ENCODE measurements around the gene CHL1.

The CHL1 gene

DNA sequence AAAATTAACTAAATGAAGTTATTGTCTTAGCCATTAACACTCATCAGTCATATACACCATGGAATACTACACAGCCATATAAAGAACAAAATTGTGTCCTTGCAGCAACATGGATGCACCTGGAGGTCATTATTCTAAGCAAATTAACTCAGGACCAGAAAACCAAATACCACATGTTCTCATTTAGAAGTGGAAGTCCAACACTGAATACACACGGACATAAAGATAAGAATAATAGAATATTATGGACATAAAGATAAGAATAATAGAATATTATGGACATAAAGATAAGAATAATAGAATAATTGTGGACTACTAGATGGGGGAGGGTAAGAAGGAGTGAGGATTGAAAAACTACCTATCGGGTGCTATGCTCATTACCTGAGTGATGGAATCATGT, 122.3 kb downstream of the CHL1 start:
- H3K27ac ChIP-seq (ENCODE audit: low read length) = no peak overlapping the region
- no peaks in the 10 kb centered on the region for H3K9me3 ChIP-seq (ENCODE audit: insufficient read depth, low read depth, low read length)
- no peaks in the 10 kb centered on the region for H3K27me3 ChIP-seq (ENCODE audit: insufficient read depth, low read length)

DNA sequence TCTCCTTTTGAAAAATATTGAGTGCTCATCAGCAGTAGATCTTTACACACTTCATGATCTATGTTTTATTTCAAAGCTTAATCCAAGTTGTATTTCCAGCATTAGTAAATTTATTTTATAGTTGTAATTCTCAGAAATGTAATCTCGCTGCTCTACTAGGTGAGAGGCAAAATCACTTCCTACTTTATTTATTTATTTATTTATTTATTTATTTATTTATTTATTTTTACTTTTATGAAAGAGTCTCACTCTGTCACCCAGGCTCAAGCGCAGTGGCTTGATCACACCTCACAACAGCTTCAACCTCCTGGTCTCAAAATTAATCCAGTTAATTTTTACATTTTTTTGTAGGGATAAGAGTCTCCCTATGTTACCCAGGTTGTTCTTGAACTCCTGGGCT, 127.9 kb downstream of the CHL1 start:
- Histone ChIP-seq H3K9me3 (ENCODE audit: insufficient read depth, low read depth, low read length) (no peaks in the 10 kb centered on the region), H3K36me3 (ENCODE audit: insufficient read depth, low read depth, low read length) (no peaks in the 10 kb centered on the region), H3K27me3 (ENCODE audit: insufficient read depth, low read length) (no peaks in the 10 kb centered on the region), H3K27ac (ENCODE audit: low read length) (no peak overlapping the region), H3K9ac (ENCODE audit: low read depth, low read length) (no peak overlapping the region), H3K4me3 (ENCODE audit: low read length) (no peak overlapping the region), H3K4me1 (ENCODE audit: insufficient read depth, low read length) (no peaks in the 10 kb centered on the region)

More for the DNA sequence above, 122.3 kb downstream of the CHL1 start:
- H3K9ac ChIP-seq (ENCODE audit: low read depth, low read length) = no peak overlapping the region
- no peaks in the 10 kb centered on the region for H3K4me1 ChIP-seq (ENCODE audit: insufficient read depth, low read length)
- H3K36me3 ChIP-seq (ENCODE audit: insufficient read depth, low read depth, low read length) = no peaks in the 10 kb centered on the region
- no peak overlapping the region for H3K4me3 ChIP-seq (ENCODE audit: low read length)

DNA sequence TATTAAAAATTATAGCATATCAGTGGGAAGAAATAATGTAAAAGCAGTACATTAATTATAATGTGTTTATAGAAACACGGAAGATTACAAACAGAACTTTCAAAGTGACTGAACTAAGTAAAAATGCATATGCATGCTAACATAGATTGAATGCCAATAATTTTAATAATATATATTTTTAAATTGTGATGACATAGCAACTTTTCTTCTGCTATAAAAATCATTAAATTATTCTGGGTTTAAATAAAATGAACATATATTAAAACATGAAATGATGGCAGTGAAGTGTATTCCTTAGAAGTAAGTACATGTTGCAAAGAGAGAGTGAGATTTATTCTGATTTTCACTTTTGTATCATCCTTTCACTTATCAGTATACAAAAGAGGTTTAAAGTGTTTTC, 128.9 kb downstream of the CHL1 start:
- no peak overlapping the region for H3K9ac ChIP-seq (ENCODE audit: low read depth, low read length)
- H3K9me3 ChIP-seq (ENCODE audit: insufficient read depth, low read depth, low read length) = no peaks in the 10 kb centered on the region
- no peak overlapping the region for H3K27ac ChIP-seq (ENCODE audit: low read length)
- H3K36me3 ChIP-seq (ENCODE audit: insufficient read depth, low read depth, low read length) = no peaks in the 10 kb centered on the region
- no peaks in the 10 kb centered on the region for H3K27me3 ChIP-seq (ENCODE audit: insufficient read depth, low read length)
- H3K4me3 ChIP-seq (ENCODE audit: low read length) = no peak overlapping the region
- H3K4me1 ChIP-seq (ENCODE audit: insufficient read depth, low read length) = no peaks in the 10 kb centered on the region

DNA sequence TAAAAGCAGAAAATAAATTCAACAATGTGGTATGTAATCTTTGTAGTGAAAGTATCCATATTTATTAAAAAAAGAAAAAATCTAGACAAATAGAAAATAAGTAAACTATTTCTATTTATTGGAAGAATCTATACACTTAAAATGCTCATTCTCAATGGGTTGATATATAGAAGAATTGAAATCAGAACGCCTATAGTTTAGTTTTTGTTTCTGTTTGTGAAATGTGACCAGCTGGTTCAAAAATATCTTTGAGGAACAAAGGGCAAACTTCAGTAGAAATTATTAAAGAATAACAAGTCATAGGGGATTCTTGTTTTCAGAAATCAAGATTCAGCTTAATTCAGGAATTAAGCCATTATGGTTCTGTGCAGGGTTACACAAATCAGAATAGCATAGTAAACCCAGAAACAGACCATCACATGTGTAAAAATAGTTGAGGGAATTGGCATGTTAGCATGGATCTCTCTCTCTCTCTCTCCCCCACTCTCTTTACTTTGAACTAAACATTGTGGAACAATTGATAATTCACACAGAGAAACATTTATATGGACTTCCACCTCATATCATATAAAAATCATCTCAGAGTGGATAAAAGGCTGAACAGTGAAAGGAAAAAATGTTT, 134.0 kb downstream of the CHL1 start:
- Histone ChIP-seq H3K9ac (ENCODE audit: low read depth, low read length) (no peak overlapping the region), H3K27me3 (ENCODE audit: insufficient read depth, low read length) (no peaks in the 10 kb centered on the region), H3K4me1 (ENCODE audit: insufficient read depth, low read length) (no peaks in the 10 kb centered on the region), H3K27ac (ENCODE audit: low read length) (no peak overlapping the region), H3K4me3 (ENCODE audit: low read length) (no peak overlapping the region), H3K36me3 (ENCODE audit: insufficient read depth, low read depth, low read length) (no peaks in the 10 kb centered on the region), H3K9me3 (ENCODE audit: insufficient read depth, low read depth, low read length) (no peaks in the 10 kb centered on the region)

DNA sequence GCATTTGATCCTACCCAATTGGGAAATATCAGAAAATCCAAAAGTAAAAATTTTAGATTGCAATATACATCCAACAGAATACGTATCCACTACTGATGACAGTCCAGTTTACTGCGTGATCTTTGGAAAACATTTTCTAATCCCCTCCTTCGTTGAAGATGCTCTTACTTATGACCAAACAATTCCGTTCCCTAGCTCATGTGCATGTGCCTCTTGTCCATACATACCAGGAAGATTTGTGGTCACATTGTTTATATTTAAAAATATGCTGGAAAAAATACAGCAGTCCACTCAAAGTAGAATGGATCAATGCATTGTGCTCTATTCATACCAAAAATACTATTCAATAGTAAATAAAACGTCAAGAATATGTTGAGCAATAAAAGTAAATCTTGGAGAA, 135.3 kb downstream of the CHL1 start:
- no peaks in the 10 kb centered on the region for H3K27me3 ChIP-seq (ENCODE audit: insufficient read depth, low read length)
- no peaks in the 10 kb centered on the region for H3K36me3 ChIP-seq (ENCODE audit: insufficient read depth, low read depth, low read length)
- no peaks in the 10 kb centered on the region for H3K4me1 ChIP-seq (ENCODE audit: insufficient read depth, low read length)
- no peaks in the 10 kb centered on the region for H3K9me3 ChIP-seq (ENCODE audit: insufficient read depth, low read depth, low read length)
- H3K4me3 ChIP-seq (ENCODE audit: low read length) = no peak overlapping the region
- no peak overlapping the region for H3K9ac ChIP-seq (ENCODE audit: low read depth, low read length)
- H3K27ac ChIP-seq (ENCODE audit: low read length) = no peak overlapping the region

DNA sequence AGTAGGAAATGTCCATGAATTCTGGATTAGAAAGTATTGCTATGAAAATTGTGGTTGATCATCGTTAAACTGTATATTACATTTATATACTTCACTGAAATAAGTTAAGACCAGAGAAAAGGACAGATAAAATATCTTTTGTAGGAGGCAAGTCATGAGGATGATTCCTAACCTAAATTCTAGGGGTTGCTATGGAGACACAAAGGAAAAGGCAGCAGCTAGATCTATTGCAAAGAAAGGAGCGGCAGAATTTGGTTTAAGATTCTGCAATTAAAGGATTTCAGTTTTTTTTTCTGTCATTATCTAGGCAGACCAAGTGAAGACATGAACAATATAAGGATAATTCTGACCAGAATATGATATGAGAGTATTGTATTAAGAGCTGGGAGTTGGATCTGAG, 136.1 kb downstream of the CHL1 start:
- H3K27me3 ChIP-seq (ENCODE audit: insufficient read depth, low read length) = no peaks in the 10 kb centered on the region
- no peak overlapping the region for H3K4me3 ChIP-seq (ENCODE audit: low read length)
- H3K27ac ChIP-seq (ENCODE audit: low read length) = no peak overlapping the region
- no peaks in the 10 kb centered on the region for H3K4me1 ChIP-seq (ENCODE audit: insufficient read depth, low read length)
- no peak overlapping the region for H3K9ac ChIP-seq (ENCODE audit: low read depth, low read length)
- no peaks in the 10 kb centered on the region for H3K36me3 ChIP-seq (ENCODE audit: insufficient read depth, low read depth, low read length)
- no peaks in the 10 kb centered on the region for H3K9me3 ChIP-seq (ENCODE audit: insufficient read depth, low read depth, low read length)

DNA sequence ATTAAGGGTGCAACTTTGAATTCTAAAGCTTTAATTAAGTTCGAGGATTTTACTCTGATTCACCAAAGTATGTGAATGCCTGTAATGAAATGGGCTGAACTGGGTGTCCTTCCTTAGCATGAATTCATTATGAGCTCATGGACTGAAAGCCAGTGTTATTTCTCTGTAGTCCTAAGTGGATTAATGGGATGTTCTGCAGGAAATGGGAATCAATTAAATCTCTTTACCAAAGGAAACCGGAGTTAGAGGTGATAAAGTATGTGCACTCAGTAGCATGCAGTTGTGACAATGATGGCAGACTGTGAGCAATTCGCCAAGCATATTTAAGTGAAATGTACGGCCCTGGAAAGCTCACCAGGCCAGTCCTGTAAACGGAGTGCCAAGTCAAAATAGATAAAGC, 138.7 kb downstream of the CHL1 start:
- Histone ChIP-seq H3K27me3 (ENCODE audit: insufficient read depth, low read length) (no peaks in the 10 kb centered on the region), H3K9ac (ENCODE audit: low read depth, low read length) (no peak overlapping the region), H3K27ac (ENCODE audit: low read length) (no peak overlapping the region), H3K36me3 (ENCODE audit: insufficient read depth, low read depth, low read length) (no peaks in the 10 kb centered on the region), H3K4me3 (ENCODE audit: low read length) (no peak overlapping the region), H3K9me3 (ENCODE audit: insufficient read depth, low read depth, low read length) (no peaks in the 10 kb centered on the region), H3K4me1 (ENCODE audit: insufficient read depth, low read length) (peaks cover 11% of the 10 kb centered on the region; the same call in 1 of the 2 replicates)

DNA sequence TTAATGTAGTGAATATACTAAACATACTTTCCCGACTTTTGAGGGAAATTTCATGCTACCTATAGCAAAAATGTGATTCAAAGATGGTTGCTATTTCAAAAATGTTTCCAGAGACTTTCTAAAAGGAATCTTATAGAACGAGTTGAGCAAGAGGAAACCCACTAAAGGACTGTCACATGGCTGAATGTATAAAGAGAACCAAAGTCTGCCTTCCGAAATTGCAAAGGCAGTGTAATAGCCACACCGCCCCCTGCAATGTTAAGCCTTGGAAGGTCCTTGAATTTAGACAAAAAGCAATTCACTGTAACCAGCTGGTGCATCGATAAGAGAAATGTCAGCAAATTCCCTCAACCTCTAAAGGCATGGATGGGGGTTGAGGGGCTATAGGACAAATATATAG, 142.8 kb downstream of the CHL1 start:
- Histone ChIP-seq H3K9me3 (ENCODE audit: insufficient read depth, low read depth, low read length) (no peaks in the 10 kb centered on the region), H3K9ac (ENCODE audit: low read depth, low read length) (no peak overlapping the region), H3K27me3 (ENCODE audit: insufficient read depth, low read length) (no peaks in the 10 kb centered on the region), H3K4me3 (ENCODE audit: low read length) (no peak overlapping the region), H3K36me3 (ENCODE audit: insufficient read depth, low read depth, low read length) (no peaks in the 10 kb centered on the region), H3K4me1 (ENCODE audit: insufficient read depth, low read length) (peaks cover 18% of the 10 kb centered on the region; the same call in 1 of the 2 replicates), H3K27ac (ENCODE audit: low read length) (no peak overlapping the region)

DNA sequence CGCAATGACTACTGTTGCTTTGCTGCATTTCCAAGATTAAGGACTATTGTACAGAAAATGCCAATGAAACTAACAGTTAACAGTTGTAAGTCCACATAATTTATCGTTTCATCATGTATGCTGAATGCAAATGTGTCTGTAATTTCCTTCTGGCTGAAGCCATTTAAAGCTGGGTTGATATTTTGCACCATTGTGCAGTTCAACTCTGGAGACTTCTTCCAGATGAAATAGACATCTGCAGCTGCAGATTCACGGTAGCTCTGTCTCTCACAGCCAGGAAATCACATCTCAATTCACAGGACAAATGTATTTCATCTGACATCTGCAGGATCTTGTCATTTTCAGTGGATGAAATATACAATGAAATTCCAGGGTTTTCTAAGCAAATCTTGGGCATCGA, 145.4 kb downstream of the CHL1 start:
- Histone ChIP-seq H3K27me3 (ENCODE audit: insufficient read depth, low read length) (peaks cover 2% of the 10 kb centered on the region; the same call in 1 of the 2 replicates), H3K27ac (ENCODE audit: low read length) (no peak overlapping the region), H3K4me3 (ENCODE audit: low read length) (no peak overlapping the region), H3K9me3 (ENCODE audit: insufficient read depth, low read depth, low read length) (no peaks in the 10 kb centered on the region), H3K36me3 (ENCODE audit: insufficient read depth, low read depth, low read length) (no peaks in the 10 kb centered on the region), H3K9ac (ENCODE audit: low read depth, low read length) (no peak overlapping the region), H3K4me1 (ENCODE audit: insufficient read depth, low read length) (peaks cover 18% of the 10 kb centered on the region)

DNA sequence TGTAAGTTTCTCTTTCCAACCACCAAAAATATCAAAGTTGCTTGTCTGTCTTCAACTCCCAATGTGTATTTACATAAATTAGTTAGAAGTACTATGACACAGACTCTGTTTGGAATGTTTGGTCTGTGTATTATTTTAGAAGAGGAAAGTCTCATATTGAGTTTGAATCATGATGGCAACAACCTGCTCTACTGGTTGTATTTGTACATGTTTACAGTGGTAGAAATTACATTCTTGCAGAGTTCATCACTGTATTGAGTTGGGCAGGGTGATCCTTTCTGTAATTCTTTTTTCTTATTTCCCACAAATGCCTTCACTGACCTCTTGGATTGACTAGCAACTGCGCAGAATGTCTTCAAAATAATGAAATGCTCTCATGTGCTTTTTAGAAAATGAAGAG, 149.6 kb downstream of the CHL1 start:
- Histone ChIP-seq H3K4me1 (ENCODE audit: insufficient read depth, low read length) (peaks cover 16% of the 10 kb centered on the region), H3K4me3 (ENCODE audit: low read length) (no peak overlapping the region), H3K9ac (ENCODE audit: low read depth, low read length) (no peak overlapping the region), H3K36me3 (ENCODE audit: insufficient read depth, low read depth, low read length) (no peaks in the 10 kb centered on the region), H3K27ac (ENCODE audit: low read length) (no peak overlapping the region), H3K9me3 (ENCODE audit: insufficient read depth, low read depth, low read length) (no peaks in the 10 kb centered on the region), H3K27me3 (ENCODE audit: insufficient read depth, low read length) (peaks cover 37% of the 10 kb centered on the region)

DNA sequence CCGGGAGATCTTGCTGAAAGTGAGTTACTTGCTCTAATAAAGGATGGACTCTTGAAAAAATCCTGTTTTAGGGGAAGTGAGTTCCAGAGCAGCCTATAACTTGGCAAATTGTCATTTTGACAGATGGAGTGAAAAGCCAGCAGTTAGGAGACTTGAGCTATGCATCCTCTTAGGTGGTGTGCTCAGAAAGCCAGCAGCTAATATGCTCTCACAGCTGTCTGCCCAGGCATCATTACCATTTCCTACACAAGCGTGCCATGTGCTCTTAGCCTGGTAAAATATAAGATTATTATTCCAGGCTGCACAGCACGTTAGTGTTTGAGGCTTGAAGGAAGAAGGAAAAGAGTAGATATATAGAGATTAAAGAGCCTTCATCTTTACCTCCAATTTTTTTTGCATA, 151.0 kb downstream of the CHL1 start:
- Histone ChIP-seq H3K27me3 (ENCODE audit: insufficient read depth, low read length) (peaks cover 37% of the 10 kb centered on the region), H3K9ac (ENCODE audit: low read depth, low read length) (no peak overlapping the region), H3K9me3 (ENCODE audit: insufficient read depth, low read depth, low read length) (no peaks in the 10 kb centered on the region), H3K4me1 (ENCODE audit: insufficient read depth, low read length) (peaks cover 16% of the 10 kb centered on the region), H3K27ac (ENCODE audit: low read length) (no peak overlapping the region), H3K36me3 (ENCODE audit: insufficient read depth, low read depth, low read length) (no peaks in the 10 kb centered on the region), H3K4me3 (ENCODE audit: low read length) (no peak overlapping the region)

DNA sequence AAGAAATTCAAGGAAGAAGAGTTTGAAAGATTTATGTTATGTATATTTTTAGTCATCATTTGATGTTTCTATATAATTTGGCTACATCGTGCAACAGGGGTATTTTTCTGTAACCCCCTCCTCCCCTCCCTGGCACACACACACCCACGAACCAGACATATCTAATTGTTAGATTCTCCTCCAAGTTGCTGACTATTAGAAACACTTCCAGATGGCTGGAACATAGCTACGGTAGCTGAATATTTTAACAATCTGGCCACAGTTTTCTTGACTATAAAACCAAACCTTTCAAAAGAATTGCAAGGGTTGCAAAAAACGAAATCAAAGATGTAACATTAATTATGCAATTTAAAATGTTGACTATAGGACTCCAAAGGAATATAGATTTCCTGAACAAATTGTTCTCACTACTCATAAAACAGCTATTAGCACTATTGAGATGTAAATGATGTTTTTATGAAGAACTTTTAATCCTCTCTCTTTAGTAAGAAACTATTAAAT, 154.4 kb downstream of the CHL1 start:
- peaks cover 9% of the 10 kb centered on the region for H3K4me1 ChIP-seq (ENCODE audit: insufficient read depth, low read length)
- H3K9ac ChIP-seq (ENCODE audit: low read depth, low read length) = no peak overlapping the region
- no peaks in the 10 kb centered on the region for H3K9me3 ChIP-seq (ENCODE audit: insufficient read depth, low read depth, low read length)
- no peaks in the 10 kb centered on the region for H3K36me3 ChIP-seq (ENCODE audit: insufficient read depth, low read depth, low read length)
- peaks cover 37% of the 10 kb centered on the region for H3K27me3 ChIP-seq (ENCODE audit: insufficient read depth, low read length)
- H3K27ac ChIP-seq (ENCODE audit: low read length) = no peak overlapping the region
- no peak overlapping the region for H3K4me3 ChIP-seq (ENCODE audit: low read length)

Data from iPS-20b (cell line).